ENCODE results near the gene PGLYRP1.

- TF ChIP-seq ZBTB21 (CRISPR knock-in tag; IDR thresholded peaks at IDR 0.05; ENCODE audit: borderline replicate concordance) (no peak), NR3C1 (CRISPR knock-in tag; conservative IDR thresholded peaks at IDR 0.05; ENCODE audit: low read depth) (no peak)
Observed at GRCh38 chr19:45976178-45976577, 46.7 kb downstream of the PGLYRP1 start.
